H9 (cell line): ENCODE results near the gene CTSE. TPM values are rescaled to one million over a fixed set of nuclear protein-coding genes. Genes with fewer than 3 reads are reported as not detected.

Source experiments
- DNase-seq: peaks from one replicate; pipeline ENCODE4 v3.0.0-alpha.2; 2017
- H2AFZ ChIP-seq: one replicate; pipeline ENCODE4 v1.6.1; 2013; ENCODE audit warnings: mild to moderate bottlenecking, low read length, control low read depth, moderate library complexity
- H2AK5ac ChIP-seq: 2 replicates; pipeline ENCODE4 v1.6.1; 2013; ENCODE audit warnings: low read length, control low read depth, mixed read lengths; ENCODE audit not compliant: insufficient read length
- H2BK120ac ChIP-seq: one replicate; pipeline ENCODE4 v1.6.1; 2013; ENCODE audit warnings: low read depth, mild to moderate bottlenecking, low read length, control low read depth, inconsistent platforms; ENCODE audit not compliant: poor library complexity, severe bottlenecking
- H2BK12ac ChIP-seq: 2 replicates; pipeline ENCODE4 v1.6.1; 2013; ENCODE audit warnings: low read length, control low read depth, mixed read lengths, low read depth; ENCODE audit not compliant: insufficient read length
- H2BK15ac ChIP-seq: 2 replicates; pipeline ENCODE4 v1.6.1; 2013; ENCODE audit warnings: low read depth, low read length, control low read depth
- H2BK20ac ChIP-seq: one replicate; pipeline ENCODE4 v1.6.1; 2013; ENCODE audit warnings: low read depth, mild to moderate bottlenecking, low read length, control low read depth, inconsistent platforms; ENCODE audit not compliant: poor library complexity, severe bottlenecking
- H2BK5ac ChIP-seq: 2 replicates; pipeline ENCODE4 v1.6.1; 2013; ENCODE audit warnings: low read length, control low read depth, mixed read lengths; ENCODE audit not compliant: insufficient read length
- H3K14ac ChIP-seq: 2 replicates; pipeline ENCODE4 v1.6.1; 2013; ENCODE audit warnings: low read length, control low read depth; ENCODE audit not compliant: insufficient read depth
- H3K18ac ChIP-seq: 2 replicates; pipeline ENCODE4 v1.6.1; 2013; ENCODE audit warnings: low read depth, mild to moderate bottlenecking, mixed read lengths, low read length, control low read depth; ENCODE audit not compliant: insufficient read length
- H3K23ac ChIP-seq: 2 replicates; pipeline ENCODE4 v1.6.1; 2013; ENCODE audit warnings: low read length, control low read depth, mixed read lengths, low read depth; ENCODE audit not compliant: insufficient read length
- H3K23me2 ChIP-seq: 2 replicates; pipeline ENCODE4 v1.6.1; 2013; ENCODE audit warnings: low read depth, mild to moderate bottlenecking, mixed read lengths, low read length, control low read depth; ENCODE audit not compliant: insufficient read length, poor library complexity, severe bottlenecking
- H3K27ac ChIP-seq: 2 replicates; pipeline ENCODE4 v1.5.1; 2013; ENCODE audit warnings: low read length, control low read depth, mixed read lengths, low read depth; ENCODE audit not compliant: insufficient read length
- H3K27me3 ChIP-seq: 2 replicates; pipeline ENCODE4 v1.6.1; 2013; ENCODE audit warnings: low read length, control low read depth, inconsistent platforms; ENCODE audit not compliant: insufficient read depth
- H3K4ac ChIP-seq: 2 replicates; pipeline ENCODE4 v1.6.1; 2013; ENCODE audit warnings: low read depth, mild to moderate bottlenecking, control low read depth, inconsistent platforms, low read length, moderate library complexity
- H3K4me1 ChIP-seq: 2 replicates; pipeline ENCODE4 v1.6.1; 2013; ENCODE audit warnings: low read length, control low read depth, inconsistent platforms; ENCODE audit not compliant: insufficient read depth
- H3K4me2 ChIP-seq: 2 replicates; pipeline ENCODE4 v1.6.1; 2013; ENCODE audit warnings: low read length, control low read depth, mixed read lengths; ENCODE audit not compliant: insufficient read length, insufficient read depth
- H3K56ac ChIP-seq: 2 replicates; pipeline ENCODE4 v1.6.1; 2013; ENCODE audit warnings: low read depth, mild to moderate bottlenecking, mixed read lengths, low read length, control low read depth; ENCODE audit not compliant: insufficient read length
- H3K79me1 ChIP-seq: 2 replicates; pipeline ENCODE4 v1.6.1; 2013; ENCODE audit warnings: low read depth, mild to moderate bottlenecking, moderate library complexity, low read length, control low read depth, inconsistent platforms; ENCODE audit not compliant: insufficient read depth, poor library complexity, severe bottlenecking
- H3K79me2 ChIP-seq: 2 replicates; pipeline ENCODE4 v1.6.1; 2013; ENCODE audit warnings: low read length, control low read depth, inconsistent platforms; ENCODE audit not compliant: insufficient read depth
- H3K9ac ChIP-seq: 2 replicates; pipeline ENCODE4 v1.6.1; 2013; ENCODE audit warnings: low read length, control low read depth, mixed read lengths; ENCODE audit not compliant: insufficient read length; ENCODE audit errors: extremely low read depth
- H3K9me3 ChIP-seq: one replicate; pipeline ENCODE4 v1.6.1; 2013; ENCODE audit warnings: low read depth, low read length, inconsistent platforms; ENCODE audit not compliant: control insufficient read depth
- H3T11ph ChIP-seq: one replicate; pipeline ENCODE4 v1.6.1; 2013; ENCODE audit warnings: mild to moderate bottlenecking, low read length, control low read depth, inconsistent platforms
- H4K20me1 ChIP-seq: one replicate; pipeline ENCODE4 v1.6.1; 2013; ENCODE audit not compliant: control insufficient read depth, insufficient read length, insufficient read depth
- H4K5ac ChIP-seq: 2 replicates; pipeline ENCODE4 v1.6.1; 2013; ENCODE audit warnings: low read depth, mild to moderate bottlenecking, mixed read lengths, low read length, control low read depth; ENCODE audit not compliant: insufficient read length
- H4K8ac ChIP-seq: replicated peaks from 2 replicates; pipeline ENCODE4 v1.6.1; 2013; ENCODE audit warnings: low read length, control low read depth, mixed read lengths, low read depth; ENCODE audit not compliant: insufficient read length
- H4K91ac ChIP-seq: 2 replicates; pipeline ENCODE4 v1.6.1; 2013; ENCODE audit warnings: low read depth, mild to moderate bottlenecking, moderate library complexity, mixed read lengths, low read length, control low read depth; ENCODE audit not compliant: insufficient read length
- H3K27ac Mint-ChIP-seq, 3 experiments: 2 replicates in 2 of 3; 3 replicates in 1 of 3; pipeline ENCODE4 v1.8.0; 2020 to 2021; ENCODE audit warnings: mixed read lengths in 3 of 3, mild to moderate bottlenecking in 1 of 3, moderate library complexity in 1 of 3
- H3K27me3 Mint-ChIP-seq: 2 replicates; pipeline ENCODE4 v1.8.0; 2021; ENCODE audit warnings: low read depth, mild to moderate bottlenecking, moderate library complexity, mixed read lengths
- H3K36me3 Mint-ChIP-seq, 3 experiments: 2 replicates in 2 of 3; 3 replicates in 1 of 3; pipeline ENCODE4 v1.8.0; 2020 to 2021; ENCODE audit warnings: low read depth in 3 of 3, mixed read lengths in 3 of 3; ENCODE audit not compliant: insufficient read depth in 1 of 3
- H3K4me1 Mint-ChIP-seq, 2 experiments: 2 replicates each; pipeline ENCODE4 v1.8.0; 2020; ENCODE audit warnings: mixed read lengths in 2 of 2
- H3K4me3 Mint-ChIP-seq, 2 experiments: 2 replicates in 1 of 2; 3 replicates in 1 of 2; pipeline ENCODE4 v1.8.0; 2020 to 2021; ENCODE audit warnings: mild to moderate bottlenecking in 2 of 2, mixed read lengths in 2 of 2, moderate library complexity in 1 of 2
- H3K9me3 Mint-ChIP-seq, 2 experiments: 2 replicates in 1 of 2; 3 replicates in 1 of 2; pipeline ENCODE4 v1.8.0; 2020; ENCODE audit warnings: mild to moderate bottlenecking in 2 of 2, mixed read lengths in 2 of 2, moderate library complexity in 1 of 2
- WGBS: extraction: QIAGEN DNeasy Blood & Tissue Kit; methylation state at CpG from one replicate; pipeline ENCODE4 v1.1.7; 2013; ENCODE audit warnings: missing lambda C conversion rate, low lambda C conversion rate, mixed read lengths; ENCODE audit not compliant: insufficient read length; ENCODE audit errors: extremely low coverage; 5-methylcytosine and 5-hydroxymethylcytosine counted together
- total RNA-seq: library from RNA; stranded (reverse); gene quantifications from 2 replicates; pipeline ENCODE4 v1.2.1, GENCODE V29; 2021
- TF ChIP-seq, protein P1 (sequence below): fragments of 200-600 bp; sonication (generic); conservative IDR thresholded peaks from 3 replicates; pipeline ENCODE4 v1.8.0; 2021; ENCODE audit warnings: antibody characterized with exemption, mild to moderate bottlenecking

CTSE gene
- total RNA-seq, 1 experiment from 2014 or later: not detected

- Histone ChIP-seq H3K27ac (no peak overlapping the region), H3K23me2 (no peaks in the 10 kb centered on the region), H3K4ac (no peak overlapping the region), H3K4me2 (no peak overlapping the region), H3K18ac (no peak overlapping the region), H4K91ac (no peak overlapping the region), H4K8ac (no peak overlapping the region), H3K4me1 (no peaks in the 10 kb centered on the region), H3K9me3 (no peaks in the 10 kb centered on the region), H4K5ac (no peak overlapping the region), H3K9ac (no peak overlapping the region), H2AFZ (no peak overlapping the region), H2BK15ac (no peak overlapping the region), H3K23ac (no peak overlapping the region), H2BK20ac (no peak overlapping the region), H3T11ph (no peak overlapping the region), H3K79me2 (no peaks in the 10 kb centered on the region), H2BK12ac (no peak overlapping the region), H3K27me3 (no peaks in the 10 kb centered on the region), H2BK120ac (no peak overlapping the region), H3K79me1 (no peaks in the 10 kb centered on the region), H2BK5ac (no peak overlapping the region), H4K20me1 (no peaks in the 10 kb centered on the region), H3K56ac (no peak overlapping the region), H2AK5ac (no peak overlapping the region), H3K14ac (no peak overlapping the region)
- no peak overlapping the region for H3K4me3 Mint-ChIP-seq
- H3K36me3 Mint-ChIP-seq: 0 out of 7 replicates have a peak, but pooled peaks cover 0 to 4% (median 0%) of the 10 kb centered on the region in 3 experiments
- H3K27me3 Mint-ChIP-seq: no peaks in the 10 kb centered on the region; the same call in none of the 2 replicates
- H3K9me3 Mint-ChIP-seq: peaks cover 0 to 3% of the 10 kb centered on the region in 2 experiments; a peak in 1 of 5 replicates
- no peak for DNase-seq
- no CpG with 5 or more reads among the region's 4 CpGs for WGBS
- H3K4me1 Mint-ChIP-seq: peaks cover 0 to 3% of the 10 kb centered on the region in 2 experiments; a peak in 2 of 4 replicates
- H3K27ac Mint-ChIP-seq: no peak overlapping the region
- TF ChIP-seq, protein P1, sequence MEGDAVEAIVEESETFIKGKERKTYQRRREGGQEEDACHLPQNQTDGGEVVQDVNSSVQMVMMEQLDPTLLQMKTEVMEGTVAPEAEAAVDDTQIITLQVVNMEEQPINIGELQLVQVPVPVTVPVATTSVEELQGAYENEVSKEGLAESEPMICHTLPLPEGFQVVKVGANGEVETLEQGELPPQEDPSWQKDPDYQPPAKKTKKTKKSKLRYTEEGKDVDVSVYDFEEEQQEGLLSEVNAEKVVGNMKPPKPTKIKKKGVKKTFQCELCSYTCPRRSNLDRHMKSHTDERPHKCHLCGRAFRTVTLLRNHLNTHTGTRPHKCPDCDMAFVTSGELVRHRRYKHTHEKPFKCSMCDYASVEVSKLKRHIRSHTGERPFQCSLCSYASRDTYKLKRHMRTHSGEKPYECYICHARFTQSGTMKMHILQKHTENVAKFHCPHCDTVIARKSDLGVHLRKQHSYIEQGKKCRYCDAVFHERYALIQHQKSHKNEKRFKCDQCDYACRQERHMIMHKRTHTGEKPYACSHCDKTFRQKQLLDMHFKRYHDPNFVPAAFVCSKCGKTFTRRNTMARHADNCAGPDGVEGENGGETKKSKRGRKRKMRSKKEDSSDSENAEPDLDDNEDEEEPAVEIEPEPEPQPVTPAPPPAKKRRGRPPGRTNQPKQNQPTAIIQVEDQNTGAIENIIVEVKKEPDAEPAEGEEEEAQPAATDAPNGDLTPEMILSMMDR: no peak
These were observed 3.2 kb downstream of the CTSE start for GRCh38 chr1:206020393-206021007.
